IPS-NIHi11 (cell line): ENCODE measurements around the gene FKBP1A.
"Not testable (repeated sequence)": the region's sequence is repeated elsewhere in the genome, so short reads cannot be mapped to it uniquely, and the experiment has no call there.

Experiments
- DNase-seq: peaks from one replicate; pipeline ENCODE4 v3.0.0; 2012; ENCODE audit warnings: mixed read lengths, low spot score

Gene FKBP1A

DNA sequence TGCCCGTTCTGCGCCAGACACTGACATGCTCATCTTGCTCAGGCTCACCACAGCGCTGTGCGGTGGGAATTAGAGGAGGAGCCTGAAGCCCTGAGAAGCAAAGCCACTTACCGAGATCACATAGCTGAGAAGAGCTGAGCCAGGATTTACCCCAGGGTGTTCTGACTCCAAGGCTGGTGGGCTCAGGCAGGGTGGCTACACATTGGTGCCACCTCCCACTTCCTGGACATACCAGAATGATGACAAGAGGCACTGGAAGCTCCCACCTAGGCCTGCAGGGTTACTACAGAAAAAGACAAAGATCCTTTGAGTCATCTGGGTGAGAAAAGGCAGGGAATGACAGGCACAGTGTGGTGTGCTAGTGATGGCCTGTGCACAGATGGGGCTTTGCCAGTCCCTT, 24.4 kb upstream of the FKBP1A start:
- no peak for DNase-seq

- DNase-seq: peak; percentile 19
These were observed 23.0 kb upstream of the FKBP1A start for GRCh38 chr20:1415667-1416468.

- no peak for DNase-seq
These were observed 22.1 kb upstream of the FKBP1A start for GRCh38 chr20:1414982-1415381.

DNA sequence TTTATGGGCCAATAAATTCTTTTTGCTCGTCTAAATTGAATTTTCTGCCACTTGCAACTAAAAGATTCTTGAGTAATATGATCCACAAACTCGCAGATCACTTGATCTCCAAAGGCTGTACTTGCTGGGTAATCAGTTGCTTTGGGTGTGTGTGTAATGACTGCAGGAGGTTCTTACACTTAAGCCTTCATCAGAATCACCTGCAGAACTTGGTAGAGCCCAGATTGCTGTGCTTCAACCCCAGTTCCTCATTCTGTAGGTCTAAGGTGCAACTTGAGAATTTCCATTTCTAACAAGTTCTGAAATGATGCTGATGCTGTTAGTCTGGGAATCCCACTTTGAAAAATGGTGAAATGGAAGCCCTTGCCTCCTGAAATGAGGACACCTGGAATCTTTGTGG, 12.9 kb upstream of the FKBP1A start:
- DNase-seq: no peak

- DNase-seq: no peak
These were observed 10.8 kb upstream of the FKBP1A start for GRCh38 chr20:1403624-1404023.

GRCh38 chr20:1402149-1402548, 9.3 kb upstream of the FKBP1A start:
- no peak for DNase-seq

DNA sequence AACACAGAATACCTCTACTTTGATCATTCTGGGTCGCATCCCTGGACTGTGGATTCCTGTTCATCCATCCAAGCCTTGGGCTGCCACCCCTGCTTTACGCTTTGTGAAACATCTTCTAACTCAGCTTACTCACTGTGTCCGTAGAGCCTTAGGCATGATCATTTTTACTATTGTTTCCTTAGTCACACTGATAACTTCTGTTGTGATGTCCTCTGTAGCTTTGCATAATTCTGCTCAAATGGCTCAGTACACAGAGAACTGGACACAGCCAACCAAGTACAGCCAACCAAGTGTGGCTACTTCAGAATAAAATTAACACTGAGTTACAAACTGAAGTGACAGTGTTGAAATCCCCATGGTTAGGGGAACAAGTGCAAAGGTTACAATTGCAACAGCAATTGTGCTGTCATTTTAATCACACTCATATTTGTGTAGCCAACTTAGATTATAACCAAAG, 8.6 kb upstream of the FKBP1A start:
- no peak for DNase-seq

DNA sequence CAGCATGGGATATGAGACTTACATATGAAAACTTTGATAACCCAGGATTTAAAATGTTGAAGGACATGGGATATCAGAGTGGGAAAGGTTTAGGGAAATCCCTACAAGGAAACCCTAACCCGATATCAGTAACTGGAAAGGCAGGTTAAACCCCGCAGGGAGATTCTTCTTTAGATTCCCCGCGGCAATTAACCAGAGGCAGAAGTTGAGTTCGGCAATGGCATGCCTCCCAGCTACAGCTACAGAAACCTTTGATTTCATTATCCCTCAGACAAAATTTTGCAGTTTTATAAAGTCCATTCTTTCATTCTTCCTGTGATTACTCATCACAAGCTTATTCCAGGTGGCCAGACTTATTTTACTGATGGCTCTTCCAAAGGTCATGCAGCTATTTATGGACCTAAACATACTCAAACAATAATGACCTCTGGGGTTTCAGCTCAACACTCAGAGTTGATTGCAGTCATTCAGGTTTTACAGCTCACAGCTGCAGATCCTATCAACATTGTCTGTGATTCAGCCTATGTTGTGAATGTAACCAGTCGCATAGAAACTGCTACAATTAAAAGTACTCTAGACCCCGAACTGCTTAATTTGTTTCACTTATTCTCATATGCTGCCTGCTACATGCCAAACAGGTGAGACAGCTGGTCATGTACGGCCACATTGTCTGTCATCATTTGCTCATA, 7.0 kb upstream of the FKBP1A start:
- not testable (repeated sequence) for DNase-seq

- not testable (repeated sequence) for DNase-seq
These were observed 5.3 kb upstream of the FKBP1A start for GRCh38 chr20:1398185-1398584.

GRCh38 chr20:1397710-1398109, 4.9 kb upstream of the FKBP1A start:
- no peak for DNase-seq

- no peak for DNase-seq
These were observed 3.8 kb upstream of the FKBP1A start for GRCh38 chr20:1396702-1397101.

- DNase-seq: no peak
These were observed 3.4 kb upstream of the FKBP1A start for GRCh38 chr20:1396264-1396663.

DNA sequence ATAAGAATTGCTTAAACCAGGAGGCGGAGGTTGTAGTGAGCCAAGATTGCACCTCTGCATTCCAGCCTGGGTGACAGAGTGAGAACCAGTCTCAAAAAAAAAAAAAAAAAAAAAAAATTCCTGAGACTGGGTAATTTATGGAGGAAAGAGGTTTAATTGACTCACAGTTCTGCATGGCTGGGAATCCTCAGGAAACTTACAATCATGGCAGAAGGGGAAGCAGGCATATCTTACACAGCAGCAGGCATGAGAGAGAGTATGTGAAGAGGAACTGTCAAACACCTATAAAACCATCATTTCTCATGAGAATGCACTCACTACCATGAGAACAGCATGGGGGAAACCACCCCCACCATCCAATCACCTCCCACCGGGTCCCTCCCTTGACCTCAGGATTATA, 1.8 kb upstream of the FKBP1A start:
- no peak for DNase-seq

DNA sequence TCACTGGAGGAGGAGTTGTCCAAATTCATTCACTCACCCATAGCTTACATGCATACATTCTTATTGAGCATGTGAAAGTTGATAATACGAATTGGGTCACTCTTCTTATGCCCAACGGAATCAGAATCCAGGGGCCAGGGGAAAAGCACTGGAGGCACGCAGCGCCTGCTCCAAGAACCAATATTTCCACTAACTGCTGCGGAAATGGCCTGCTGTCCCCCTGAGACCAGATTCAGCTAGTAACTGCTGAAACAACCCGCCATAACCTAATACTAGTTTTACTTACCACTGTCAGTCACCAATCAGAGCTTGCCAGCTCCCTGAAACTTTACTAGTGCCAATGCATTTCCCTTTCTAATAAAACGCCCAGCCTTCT, 641 bp upstream of the FKBP1A start:
- no peak for DNase-seq

GRCh38 chr20:1392443-1392692, 486 bp downstream of the FKBP1A start:
- DNase-seq: no peak

DNA sequence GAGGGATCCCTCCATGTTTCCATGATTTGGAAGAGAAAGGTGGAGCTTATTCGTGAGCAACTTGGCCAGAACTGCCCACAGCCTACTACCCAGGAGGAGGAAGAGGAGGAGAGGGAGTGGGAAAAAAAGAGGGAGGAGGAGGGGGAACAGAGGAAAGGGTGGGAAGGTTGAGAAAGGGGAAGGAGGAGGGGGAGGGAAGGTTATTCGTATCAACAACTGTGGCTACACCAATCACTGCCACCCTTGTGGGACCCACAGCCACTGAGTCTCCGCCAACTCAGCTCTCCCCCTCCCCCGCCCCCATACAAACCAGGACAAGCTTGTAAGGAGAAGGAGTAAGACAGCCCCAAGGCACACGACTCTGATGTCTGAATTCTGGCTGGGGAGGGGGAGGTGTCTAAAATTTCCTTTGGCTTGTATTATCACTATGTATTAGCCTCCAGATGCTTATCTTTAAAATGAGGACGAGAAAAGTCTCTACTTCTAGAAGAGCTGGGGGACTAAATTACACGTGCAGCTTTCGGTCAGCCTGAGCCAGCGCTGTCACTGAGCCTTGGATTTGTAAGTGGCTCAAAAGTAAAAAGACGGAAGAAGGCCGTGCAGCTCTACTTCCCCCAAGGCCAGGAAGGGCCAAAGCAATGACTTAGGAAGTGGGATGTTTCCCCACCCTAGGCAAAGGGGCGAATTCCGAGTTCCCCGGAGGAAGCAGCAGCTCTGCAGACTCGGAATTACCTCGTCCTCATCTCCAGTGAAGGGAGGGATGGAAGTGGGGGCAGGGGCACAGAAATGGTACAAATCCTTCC, 1.0 kb downstream of the FKBP1A start:
- DNase-seq: no peak

GRCh38 chr20:1390581-1391403, 2.1 kb downstream of the FKBP1A start:
- no peak for DNase-seq

DNA sequence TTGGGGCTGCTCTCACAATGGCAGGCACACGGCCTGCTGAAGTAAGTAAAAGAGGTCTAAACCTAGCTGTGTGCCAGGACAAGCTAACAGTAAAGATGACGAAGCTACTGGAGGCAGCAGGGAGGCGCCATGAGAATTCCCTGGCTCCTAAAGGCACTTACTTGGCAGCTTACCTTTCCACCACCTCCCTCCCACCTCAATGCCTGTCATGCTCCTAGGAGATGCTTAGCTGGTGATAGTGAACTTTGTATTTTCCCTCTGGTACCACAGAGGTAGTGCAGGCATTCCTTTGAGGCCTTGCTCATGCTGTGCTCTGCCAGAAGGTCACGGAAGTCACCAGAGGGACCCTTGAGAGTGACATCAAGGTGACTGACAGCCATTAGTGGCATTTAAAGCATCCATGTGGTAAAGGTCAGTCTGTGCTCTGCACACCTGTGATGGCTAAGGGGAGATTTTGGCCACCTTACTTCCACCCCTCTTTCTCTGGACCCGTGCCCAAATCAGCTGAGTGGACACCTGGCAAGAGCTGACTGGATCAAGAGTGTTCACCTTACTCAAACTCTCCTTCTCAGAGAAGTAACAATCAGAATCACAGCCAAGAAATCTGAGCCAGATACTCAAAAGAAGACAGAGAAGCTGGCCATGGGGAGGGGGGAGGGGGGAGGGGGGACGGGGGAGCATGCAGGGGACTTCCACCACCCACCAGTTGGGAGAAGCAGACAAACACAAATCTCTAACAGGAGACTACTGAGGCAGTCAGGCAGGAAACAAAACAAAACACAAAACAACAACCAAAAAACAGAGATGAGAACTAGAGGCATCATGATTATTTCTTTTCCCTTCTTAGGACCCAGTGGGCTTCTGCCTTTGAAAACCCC, 2.9 kb downstream of the FKBP1A start:
- no peak for DNase-seq

DNA sequence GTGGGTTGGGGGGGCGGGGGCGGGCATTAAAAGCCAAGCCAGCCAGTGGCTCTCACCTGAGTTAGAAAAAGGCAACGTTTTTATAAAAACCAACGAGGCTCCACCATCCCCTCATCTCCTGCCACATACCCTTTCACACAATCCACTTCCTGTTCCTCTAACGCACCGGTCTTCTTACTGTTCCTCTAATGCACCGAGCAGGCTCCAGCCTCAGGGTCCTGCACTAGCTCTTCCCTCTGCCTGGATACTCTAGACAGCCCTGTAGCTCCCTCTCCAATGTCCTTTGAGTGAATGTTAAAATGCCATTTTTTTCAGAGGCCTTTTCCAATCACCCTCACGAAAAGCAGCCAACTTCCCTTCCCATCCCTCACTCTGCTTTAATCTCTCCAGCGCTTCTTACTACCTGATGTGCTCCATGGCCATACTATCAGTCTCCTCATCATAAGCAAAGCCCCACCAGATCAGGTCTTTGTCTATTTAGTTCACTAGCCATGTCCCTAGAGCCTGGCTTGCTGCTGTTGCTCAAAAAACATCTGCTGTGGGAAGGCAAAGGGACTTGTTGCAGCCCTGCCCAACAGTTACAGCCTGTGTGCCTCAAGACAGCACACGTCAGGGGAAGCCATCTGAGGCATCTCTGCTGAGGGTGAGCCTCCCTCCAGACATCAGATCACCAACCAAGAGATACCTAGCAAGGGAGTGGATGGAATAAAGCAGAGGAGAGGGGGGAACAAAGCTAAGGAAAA, 3.9 kb downstream of the FKBP1A start:
- no peak for DNase-seq

GRCh38 chr20:1388253-1388652, 4.6 kb downstream of the FKBP1A start:
- DNase-seq: no peak

- no peak for DNase-seq
These were observed 6.5 kb downstream of the FKBP1A start for GRCh38 chr20:1386323-1386722.
